Astrocyte of the cerebellum (primary cell): Measurements from ENCODE around the gene CLVS2.

ENCODE experiments used
- DNase-seq: peaks from one replicate; pipeline ENCODE4 v3.0.0-alpha.2; 2011; ENCODE audit warnings: low read depth
- H3K4me3 ChIP-seq: 2 replicates; pipeline ENCODE4 v1.5.1; 2011; ENCODE audit warnings: mild to moderate bottlenecking, low read depth, low read length, moderate library complexity
- in situ Hi-C: cut with HindIII; loops from 2 replicates; pipeline ENCODE4 v1.10.0; 2017; ENCODE audit warnings: low sequenced_read_pairs
- TF ChIP-seq, protein P1 (sequence below): IDR thresholded peaks from 2 replicates; pipeline ENCODE4 v1.5.1; 2012; ENCODE audit warnings: low read length, low read depth, moderate library complexity, mild to moderate bottlenecking; ENCODE audit errors: missing control alignments

Gene CLVS2, protein sequence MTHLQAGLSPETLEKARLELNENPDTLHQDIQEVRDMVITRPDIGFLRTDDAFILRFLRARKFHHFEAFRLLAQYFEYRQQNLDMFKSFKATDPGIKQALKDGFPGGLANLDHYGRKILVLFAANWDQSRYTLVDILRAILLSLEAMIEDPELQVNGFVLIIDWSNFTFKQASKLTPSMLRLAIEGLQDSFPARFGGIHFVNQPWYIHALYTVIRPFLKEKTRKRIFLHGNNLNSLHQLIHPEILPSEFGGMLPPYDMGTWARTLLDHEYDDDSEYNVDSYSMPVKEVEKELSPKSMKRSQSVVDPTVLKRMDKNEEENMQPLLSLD

DNA sequence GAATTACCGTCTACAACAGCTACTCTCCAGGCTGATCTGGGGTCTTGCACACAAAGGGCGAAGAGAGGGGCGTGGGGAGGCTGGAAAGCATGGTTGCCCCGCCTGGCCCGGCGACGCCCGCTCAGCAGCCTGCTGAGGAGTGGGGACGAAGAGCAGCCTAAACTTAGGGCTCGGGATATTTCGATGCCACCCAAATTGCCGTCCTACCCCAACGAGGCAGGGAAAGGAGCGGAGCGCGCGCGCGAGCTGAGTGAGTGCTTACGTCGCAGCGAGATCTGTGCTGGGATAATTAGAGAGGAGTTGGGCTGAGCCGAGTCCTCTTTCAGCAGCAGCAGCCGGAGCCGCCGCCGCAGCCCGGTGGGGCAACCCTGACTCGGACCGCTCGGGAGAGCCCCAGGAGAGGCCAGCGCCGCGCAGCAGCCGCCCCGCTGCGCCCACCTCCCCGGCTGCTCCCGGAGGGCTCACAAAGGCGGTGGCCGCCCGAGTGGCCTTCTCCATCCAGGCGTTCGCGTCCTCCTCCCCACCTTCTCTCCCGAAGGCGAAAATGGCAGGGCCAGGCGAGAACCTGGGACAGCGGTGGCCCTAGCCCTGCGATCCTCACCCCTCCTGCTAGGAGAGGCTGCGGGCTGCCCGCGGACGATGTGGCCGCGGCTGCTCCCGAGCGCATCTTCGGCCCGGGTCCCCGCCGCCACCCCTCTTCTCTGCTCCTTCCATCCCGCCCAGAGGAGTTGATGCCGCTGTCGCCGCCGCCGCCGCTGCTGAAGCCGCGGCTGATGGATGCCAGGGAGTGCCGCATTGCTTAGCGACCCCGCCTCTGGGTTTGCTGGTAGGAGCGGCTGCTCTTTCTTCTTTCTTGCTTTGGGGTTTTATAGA lies at the start of gene CLVS2:
Gene CLVS2, plus strand, starts transcription at position 315 of the 873 bp plus-strand sequence. CDS start 1,543 bp downstream, outside the sequence.
- in situ Hi-C loops = no loop called here
- H3K4me3 ChIP-seq = peak within 1 kb of the TSS; percentile 53
- no peak for DNase-seq

DNA sequence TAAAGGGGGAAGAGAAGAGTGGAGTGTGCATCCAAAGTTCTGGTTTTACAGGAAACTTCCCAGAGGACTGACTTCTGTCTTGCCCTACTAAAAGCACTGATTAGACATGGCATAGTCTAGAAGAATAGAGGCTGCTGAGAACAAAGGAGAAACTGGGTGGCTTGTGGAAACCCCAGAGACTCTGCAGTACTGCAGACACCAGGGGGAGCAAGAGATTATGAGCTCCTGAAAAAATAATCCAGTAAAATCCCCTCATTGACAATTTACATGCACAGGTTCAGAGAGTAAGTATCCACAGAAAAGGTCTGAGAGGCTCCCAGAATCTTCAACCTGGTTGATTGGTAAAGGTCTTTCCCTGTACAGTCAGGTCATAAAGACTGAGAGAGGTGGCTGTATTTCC lies 48.7 kb upstream of the CLVS2 start:
- H3K4me3 ChIP-seq = no peak overlapping the region
- TF ChIP-seq, protein P1, sequence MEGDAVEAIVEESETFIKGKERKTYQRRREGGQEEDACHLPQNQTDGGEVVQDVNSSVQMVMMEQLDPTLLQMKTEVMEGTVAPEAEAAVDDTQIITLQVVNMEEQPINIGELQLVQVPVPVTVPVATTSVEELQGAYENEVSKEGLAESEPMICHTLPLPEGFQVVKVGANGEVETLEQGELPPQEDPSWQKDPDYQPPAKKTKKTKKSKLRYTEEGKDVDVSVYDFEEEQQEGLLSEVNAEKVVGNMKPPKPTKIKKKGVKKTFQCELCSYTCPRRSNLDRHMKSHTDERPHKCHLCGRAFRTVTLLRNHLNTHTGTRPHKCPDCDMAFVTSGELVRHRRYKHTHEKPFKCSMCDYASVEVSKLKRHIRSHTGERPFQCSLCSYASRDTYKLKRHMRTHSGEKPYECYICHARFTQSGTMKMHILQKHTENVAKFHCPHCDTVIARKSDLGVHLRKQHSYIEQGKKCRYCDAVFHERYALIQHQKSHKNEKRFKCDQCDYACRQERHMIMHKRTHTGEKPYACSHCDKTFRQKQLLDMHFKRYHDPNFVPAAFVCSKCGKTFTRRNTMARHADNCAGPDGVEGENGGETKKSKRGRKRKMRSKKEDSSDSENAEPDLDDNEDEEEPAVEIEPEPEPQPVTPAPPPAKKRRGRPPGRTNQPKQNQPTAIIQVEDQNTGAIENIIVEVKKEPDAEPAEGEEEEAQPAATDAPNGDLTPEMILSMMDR = peak; percentile 66
- in situ Hi-C loops = no loop called here
- peak; percentile 5 for DNase-seq

More for the DNA sequence above, at the start of gene CLVS2:
- TF ChIP-seq, protein P1 = no peak

DNA sequence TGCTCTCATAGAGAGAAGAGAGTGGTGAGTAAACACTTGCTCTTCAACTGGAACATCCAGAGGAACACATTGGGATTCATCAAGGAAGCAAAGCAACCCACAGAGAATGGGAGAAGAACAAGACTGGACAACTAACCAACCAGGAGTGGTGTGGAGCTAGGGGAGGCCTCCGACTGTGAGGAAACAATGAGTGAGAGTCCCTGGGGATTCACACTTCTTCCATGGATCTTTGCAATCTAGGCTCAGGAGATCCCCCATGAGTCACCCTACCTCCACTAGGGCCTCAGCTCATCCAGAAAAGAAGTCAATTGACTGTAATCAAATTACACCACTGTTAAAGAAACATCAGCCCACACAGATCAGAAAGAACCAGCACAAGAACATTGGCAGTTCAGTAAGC lies 42.3 kb upstream of the CLVS2 start:
- TF ChIP-seq, protein P1 = no peak
- in situ Hi-C loops = no loop called here
- no peak for DNase-seq
- H3K4me3 ChIP-seq = no peak overlapping the region

DNA sequence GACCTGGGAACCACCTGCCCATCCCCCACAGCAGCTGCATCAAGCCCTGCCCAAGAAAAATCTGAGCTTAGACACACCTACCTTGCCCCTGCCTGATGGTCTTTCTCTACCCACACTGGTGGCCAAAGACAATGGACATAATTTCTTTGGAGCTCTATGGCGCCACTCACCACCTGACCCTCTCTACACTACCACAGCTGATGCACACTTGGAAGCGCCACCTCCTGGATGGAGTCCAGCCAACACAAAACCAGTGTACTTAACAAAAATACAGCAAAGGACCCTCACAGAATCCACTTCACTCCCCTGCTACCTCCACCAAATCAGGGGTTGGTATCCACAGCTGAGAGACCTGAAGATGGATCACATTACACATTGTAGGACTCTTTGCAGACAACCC lies 39.7 kb upstream of the CLVS2 start:
- TF ChIP-seq, protein P1 = no peak
- in situ Hi-C loops = no loop called here
- H3K4me3 ChIP-seq = no peak overlapping the region
- DNase-seq = no peak

DNA sequence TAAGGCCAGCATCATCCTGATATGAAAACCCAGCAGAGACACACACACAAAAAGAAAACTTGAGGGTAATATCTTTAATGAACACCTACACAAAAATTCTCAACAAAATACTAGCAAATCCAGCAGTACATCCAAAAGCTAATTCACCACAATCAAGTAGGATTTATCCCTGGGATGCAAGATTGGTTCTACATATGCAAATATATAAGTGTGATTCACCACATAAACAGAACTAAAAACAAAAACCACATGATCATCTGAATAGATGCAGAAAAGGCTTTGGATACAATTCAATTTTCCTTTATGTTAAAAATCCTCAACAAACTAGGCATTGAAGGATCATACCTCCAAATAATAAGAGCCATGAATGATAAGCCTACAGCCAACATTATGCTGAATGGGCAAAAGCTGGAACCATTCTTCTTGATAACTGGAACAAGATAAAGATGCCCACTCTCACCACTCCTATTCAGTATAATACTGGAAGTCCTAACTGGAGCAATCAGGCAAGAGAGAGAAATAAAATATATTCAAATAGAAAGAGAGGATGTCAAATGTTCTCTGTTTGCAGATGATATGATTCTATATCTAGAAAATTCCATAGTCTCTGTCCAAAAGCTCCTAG lies 33.9 kb upstream of the CLVS2 start:
- TF ChIP-seq, protein P1 = no peak
- in situ Hi-C loops = no loop called here

DNA sequence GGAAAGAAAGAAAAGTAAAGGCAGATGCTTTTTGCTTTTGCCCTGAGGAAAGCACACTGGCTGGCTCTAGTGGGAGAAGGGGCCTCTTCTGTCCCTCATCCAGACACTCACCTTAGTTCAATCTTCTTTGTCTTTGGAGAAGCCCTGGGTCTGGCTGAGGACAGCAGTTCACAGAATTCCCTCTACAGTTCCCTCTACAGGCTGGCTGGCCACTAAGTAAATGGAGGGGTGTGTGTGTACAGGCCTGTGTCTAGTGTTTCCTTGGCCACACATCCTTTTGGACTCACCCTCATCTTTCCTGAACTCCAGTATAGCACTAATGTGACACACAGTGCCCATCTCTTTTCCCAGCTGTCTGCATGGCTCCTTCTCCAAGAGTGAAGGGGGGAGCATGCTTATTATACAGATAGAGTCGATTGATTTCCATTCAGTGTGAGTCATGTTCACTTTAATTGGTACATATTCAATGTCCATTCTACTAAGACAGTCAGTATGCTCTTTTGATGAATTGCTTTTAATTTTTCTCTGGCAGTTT lies 26.0 kb upstream of the CLVS2 start:
- in situ Hi-C loops = no loop called here
- no peak overlapping the region for H3K4me3 ChIP-seq
- TF ChIP-seq, protein P1 = no peak
- no peak for DNase-seq

More for the DNA sequence above, 33.9 kb upstream of the CLVS2 start:
- no peak overlapping the region for H3K4me3 ChIP-seq
- no peak for DNase-seq
